Esophagus squamous epithelium (tissue), 5 donors: Measurements from ENCODE around the gene ZNF865. TPM values are rescaled to one million over a fixed set of nuclear protein-coding genes. Genes with fewer than 3 reads are reported as not detected.

Source experiments
- DNase-seq: peaks from one replicate; lab custom pipeline; 2025; lab: John Stamatoyannopoulos, UW
- H3K27ac ChIP-seq, 4 donors: fragments of 200-600 bp; sonication (generic); one replicate each; pipeline ENCODE4 v1.5.1; 2016 to 2019; ENCODE audit warnings: mild to moderate bottlenecking in 1 of 4
- H3K27me3 ChIP-seq, 4 donors: fragments of 200-600 bp; sonication (generic); 1 replicate in 3 of 4; 2 replicates in 1 of 4; pipeline versions ENCODE4 v1.5.1 to v1.6.0; 2017 to 2021; ENCODE audit warnings: antibody characterized with exemption in 1 of 4
- H3K36me3 ChIP-seq, 3 donors: fragments of 200-600 bp; sonication (generic); one replicate each; pipeline ENCODE4 v1.5.1; 2016 to 2019
- H3K4me1 ChIP-seq, 3 donors: fragments of 200-600 bp; sonication (generic); one replicate each; pipeline ENCODE4 v1.5.1; 2017 to 2019
- H3K4me3 ChIP-seq, 4 donors: fragments of 200-600 bp; sonication (generic); 1 replicate in 3 of 4; 2 replicates in 1 of 4; pipeline ENCODE4 v1.5.1; 2016 to 2019; ENCODE audit warnings: mild to moderate bottlenecking in 2 of 4, moderate library complexity in 1 of 4
- H3K9me3 ChIP-seq, 3 donors: fragments of 200-600 bp; sonication (generic); one replicate each; pipeline ENCODE4 v1.5.1; 2016 to 2019
- CTCF ChIP-seq, 6 experiments: fragments of 450-650 bp in 4 of 6; fragments of 200-600 bp in 2 of 6; sonication (generic) in 2 of 6; IDR thresholded peaks; one replicate each; pipeline ENCODE4 v1.5.1; 2016 to 2019; ENCODE audit warnings: antibody characterized with exemption in 6 of 6, mild to moderate bottlenecking in 4 of 6, moderate library complexity in 4 of 6
- POLR2A ChIP-seq, 4 donors: fragments of 450-650 bp; IDR thresholded peaks; one replicate each; pipeline ENCODE4 v1.6.1; 2017; ENCODE audit warnings: antibody characterized with exemption in 4 of 4, mild to moderate bottlenecking in 4 of 4, moderate library complexity in 3 of 4
- WGBS, 2 donors: methylation state at CpG; one replicate each; pipeline ENCODE4 v1.1.5; 2018; 5-methylcytosine and 5-hydroxymethylcytosine counted together
- intact Hi-C: fragments of 100-400 bp; cut with DNase I; formaldehyde crosslinking; loops from one replicate; pipeline ENCODE4 v1.15.0; 2022
- total RNA-seq, 4 donors: library from RNA; depleted of rRNA; stranded (reverse); fragments of >200 nt; gene quantifications; one replicate each; pipeline ENCODE4 v1.1.0, GENCODE V29; 2016
- donor health status: DM: yes; HTN: yes; CAD: no.

The ZNF865 gene
- total RNA-seq, 4 donors from 2014 or later, result 2.7 to 5.3 (median 3.3) TPM

- H3K36me3 ChIP-seq, result peaks cover 0 to 25% (median 3%) of the 10 kb centered on the region in 3 donors
- WGBS, 2 donors, result 45 to 46% methylated on average over 11 of the region's 11 CpGs
- no peaks in the 10 kb centered on the region for H3K9me3 ChIP-seq
- peak overlapping the region; percentile 95 to 99 (median 97) for H3K27ac ChIP-seq
- no peaks in the 10 kb centered on the region for H3K27me3 ChIP-seq
- no peak for TF ChIP-seq POLR2A (IDR thresholded peaks at IDR 0.05)
- no peak for TF ChIP-seq CTCF (IDR thresholded peaks at IDR 0.05)
- peaks cover 0 to 18% (median 6%) of the 10 kb centered on the region in 3 donors for H3K4me1 ChIP-seq
- DNase-seq, result no peak
- intact Hi-C loops, result no loop called here
- peak overlapping the region; percentile 40 to 84 (median 68) for H3K4me3 ChIP-seq
These were observed 19.5 kb downstream of the ZNF865 start for GRCh38 chr19:55625004-55625326.

DNA sequence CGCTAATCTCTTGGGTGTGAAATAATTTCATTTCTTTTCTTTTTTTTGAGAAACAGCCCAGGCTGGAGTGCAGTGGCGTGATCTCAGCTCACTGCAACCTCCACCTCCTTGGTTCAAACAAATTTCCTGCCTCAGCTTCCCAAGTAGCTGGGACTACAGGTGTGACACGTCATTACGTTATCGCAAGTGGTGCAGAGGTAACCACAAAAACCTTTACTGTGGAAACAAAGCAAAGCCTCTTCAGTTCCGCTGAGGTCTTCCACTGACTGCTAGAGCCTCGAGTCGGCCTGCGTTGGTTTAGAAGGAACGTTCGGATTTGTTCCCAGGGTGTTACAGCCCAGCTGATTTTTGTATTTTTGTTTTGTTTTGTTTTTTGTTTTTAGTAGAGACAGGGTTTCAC, 20.9 kb downstream of the ZNF865 start:
- DNase-seq, result no peak
- no peak overlapping the region for H3K27ac ChIP-seq
- H3K4me1 ChIP-seq, result peaks cover 0 to 20% (median 6%) of the 10 kb centered on the region in 3 donors
- H3K9me3 ChIP-seq, result no peaks in the 10 kb centered on the region
- no peak for TF ChIP-seq POLR2A (IDR thresholded peaks at IDR 0.05)
- peaks cover 0 to 15% (median 3%) of the 10 kb centered on the region in 3 donors for H3K36me3 ChIP-seq
- 65 to 90% methylated on average over 11 of the region's 11 CpGs for WGBS, 2 donors
- H3K4me3 ChIP-seq, result no peak overlapping the region
- intact Hi-C loops, result no loop called here
- H3K27me3 ChIP-seq, result no peaks in the 10 kb centered on the region

DNA sequence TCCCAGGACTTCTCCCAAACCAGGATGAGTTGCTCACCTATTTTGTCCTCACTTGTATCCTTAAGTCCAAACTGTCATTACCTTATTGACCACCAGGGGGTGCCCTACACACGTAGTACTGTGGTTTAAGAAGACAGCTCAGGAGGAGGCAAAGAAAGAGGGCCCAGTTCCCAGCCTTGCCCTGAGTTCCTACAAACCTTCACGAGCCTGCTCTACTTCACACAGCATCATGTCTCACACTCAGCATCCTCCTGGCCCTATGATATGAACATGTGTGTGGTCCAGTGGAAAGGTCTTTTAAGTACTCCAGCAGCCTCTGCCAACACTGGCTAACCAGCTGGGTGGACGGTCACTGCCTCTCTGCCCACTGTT, 27.0 kb downstream of the ZNF865 start:
- Histone ChIP-seq H3K27me3 (no peaks in the 10 kb centered on the region), H3K9me3 (no peaks in the 10 kb centered on the region), H3K36me3 (no peaks in the 10 kb centered on the region), H3K4me3 (no peak overlapping the region), H3K27ac (peak overlapping the region; percentile 19 to 55 (median 44)), H3K4me1 (peaks cover 26 to 49% (median 35%) of the 10 kb centered on the region in 3 donors)
- DNase-seq, result peak; percentile 79
- TF ChIP-seq POLR2A (IDR thresholded peaks at IDR 0.05) (no peak), CTCF (IDR thresholded peaks at IDR 0.05) (peak; percentile 85 to 94 (median 92))
- intact Hi-C loops, result loop anchor here (5.0 kb wide), 1 partner anchor 115 kb away; no protein-coding TSS in a partner anchor
- WGBS, 2 donors, result 21 to 30% methylated on average over 3 of the region's 3 CpGs

- DNase-seq, result no peak
- TF ChIP-seq CTCF (IDR thresholded peaks at IDR 0.05), result no peak
- no peak for TF ChIP-seq POLR2A (IDR thresholded peaks at IDR 0.05)
- Histone ChIP-seq H3K4me1 (peaks cover 28 to 63% (median 41%) of the 10 kb centered on the region in 3 donors), H3K9me3 (no peaks in the 10 kb centered on the region), H3K36me3 (peaks cover 0 to 9% (median 0%) of the 10 kb centered on the region in 3 donors), H3K4me3 (no peak overlapping the region), H3K27me3 (no peaks in the 10 kb centered on the region), H3K27ac (peak overlapping the region in 3 of 4 donors; percentile 57 to 99 (median 98))
- intact Hi-C loops, result loop anchor here (5.0 kb wide), 1 partner anchor 117 kb away; no protein-coding TSS in a partner anchor
- 80% methylated on average over 4 to 5 of the region's 8 CpGs for WGBS, 2 donors
These were observed 28.4 kb downstream of the ZNF865 start for GRCh38 chr19:55633861-55634260.

- Histone ChIP-seq H3K9me3 (no peaks in the 10 kb centered on the region), H3K27me3 (no peaks in the 10 kb centered on the region), H3K27ac (peak overlapping the region; percentile 97 to 99 (median 98)), H3K4me1 (peaks cover 34 to 78% (median 54%) of the 10 kb centered on the region in 3 donors), H3K36me3 (peaks cover 0 to 9% (median 0%) of the 10 kb centered on the region in 3 donors), H3K4me3 (peak overlapping the region; percentile 81 to 97 (median 96))
- intact Hi-C loops, result no loop called here
- 9 to 12% methylated on average over 9 of the region's 9 CpGs for WGBS, 2 donors
- DNase-seq, result no peak
- no peak for TF ChIP-seq CTCF (IDR thresholded peaks at IDR 0.05)
- TF ChIP-seq POLR2A (IDR thresholded peaks at IDR 0.05), result no peak
These were observed 29.9 kb downstream of the ZNF865 start for GRCh38 chr19:55635334-55635717.
